ENCODE data around the gene TMEM183A.

DNA sequence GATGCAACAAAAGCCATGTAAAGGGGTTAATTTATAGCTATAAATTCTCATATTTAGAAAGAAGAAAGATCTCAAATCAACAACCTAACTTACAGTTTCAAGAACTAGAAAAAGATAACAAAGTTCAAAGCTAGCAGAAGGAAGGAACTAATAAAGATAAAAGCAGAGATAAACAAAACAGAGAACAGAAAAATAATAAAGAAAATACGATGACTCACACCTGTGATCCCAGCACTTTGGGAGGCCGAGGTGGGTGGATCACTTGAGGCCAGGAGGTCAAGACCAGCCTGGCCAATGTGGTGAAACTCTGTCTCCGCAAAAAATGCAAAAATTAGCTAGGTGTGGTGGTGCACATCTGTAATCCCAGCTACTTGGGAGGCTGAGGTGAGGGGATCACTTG, 12.4 kb upstream of the TMEM183A start:
- TF ChIP-seq, protein P1, sequence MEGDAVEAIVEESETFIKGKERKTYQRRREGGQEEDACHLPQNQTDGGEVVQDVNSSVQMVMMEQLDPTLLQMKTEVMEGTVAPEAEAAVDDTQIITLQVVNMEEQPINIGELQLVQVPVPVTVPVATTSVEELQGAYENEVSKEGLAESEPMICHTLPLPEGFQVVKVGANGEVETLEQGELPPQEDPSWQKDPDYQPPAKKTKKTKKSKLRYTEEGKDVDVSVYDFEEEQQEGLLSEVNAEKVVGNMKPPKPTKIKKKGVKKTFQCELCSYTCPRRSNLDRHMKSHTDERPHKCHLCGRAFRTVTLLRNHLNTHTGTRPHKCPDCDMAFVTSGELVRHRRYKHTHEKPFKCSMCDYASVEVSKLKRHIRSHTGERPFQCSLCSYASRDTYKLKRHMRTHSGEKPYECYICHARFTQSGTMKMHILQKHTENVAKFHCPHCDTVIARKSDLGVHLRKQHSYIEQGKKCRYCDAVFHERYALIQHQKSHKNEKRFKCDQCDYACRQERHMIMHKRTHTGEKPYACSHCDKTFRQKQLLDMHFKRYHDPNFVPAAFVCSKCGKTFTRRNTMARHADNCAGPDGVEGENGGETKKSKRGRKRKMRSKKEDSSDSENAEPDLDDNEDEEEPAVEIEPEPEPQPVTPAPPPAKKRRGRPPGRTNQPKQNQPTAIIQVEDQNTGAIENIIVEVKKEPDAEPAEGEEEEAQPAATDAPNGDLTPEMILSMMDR (IDR thresholded peaks at IDR 0.05) = no peak
- no peak for TF ChIP-seq POLR2A (IDR thresholded peaks at IDR 0.05)

Data from prostate gland (tissue), 2 donors.